Measurements from ENCODE around the gene ADSS1.

Gene ADSS1

GRCh38 chr14:104757681-104758392 lies 33.8 kb downstream of the ADSS1 start:
- no peak overlapping the region for H3K4me3 ChIP-seq (ENCODE audit: low read depth in 1 of 2, low read length in 2 of 2)
- peaks cover 22 to 62% of the 10 kb centered on the region in 2 donors for H3K36me3 ChIP-seq (ENCODE audit: control insufficient read depth in 1 of 2, insufficient read depth in 2 of 2, low read length in 2 of 2)
- no peaks in the 10 kb centered on the region for H3K27me3 ChIP-seq (ENCODE audit: control insufficient read depth in 1 of 2, insufficient read depth in 2 of 2, low read length in 2 of 2)
- H3K4me1 ChIP-seq (ENCODE audit: control insufficient read depth in 1 of 2, insufficient read depth in 2 of 2, low read length in 2 of 2) = peaks cover 25 to 32% of the 10 kb centered on the region in 2 donors
- H3K9me3 ChIP-seq (ENCODE audit: control insufficient read depth in 1 of 2, low read length in 2 of 2) = no peaks in the 10 kb centered on the region
- no peak overlapping the region for H3K27ac ChIP-seq (ENCODE audit: low read depth, low read length)
- H3K9ac ChIP-seq (ENCODE audit: low read depth in 1 of 2, low read length in 2 of 2) = no peak overlapping the region

- peaks cover 19 to 23% of the 10 kb centered on the region in 2 donors for H3K4me1 ChIP-seq (ENCODE audit: control insufficient read depth in 1 of 2, insufficient read depth in 2 of 2, low read length in 2 of 2)
- H3K36me3 ChIP-seq (ENCODE audit: control insufficient read depth in 1 of 2, insufficient read depth in 2 of 2, low read length in 2 of 2) = peaks cover 22 to 62% of the 10 kb centered on the region in 2 donors
- no peaks in the 10 kb centered on the region for H3K9me3 ChIP-seq (ENCODE audit: control insufficient read depth in 1 of 2, low read length in 2 of 2)
- no peak overlapping the region for H3K9ac ChIP-seq (ENCODE audit: low read depth in 1 of 2, low read length in 2 of 2)
- H3K4me3 ChIP-seq (ENCODE audit: low read depth in 1 of 2, low read length in 2 of 2) = no peak overlapping the region
- H3K27me3 ChIP-seq (ENCODE audit: control insufficient read depth in 1 of 2, insufficient read depth in 2 of 2, low read length in 2 of 2) = no peaks in the 10 kb centered on the region
- H3K27ac ChIP-seq (ENCODE audit: low read depth, low read length) = no peak overlapping the region
Measured at GRCh38 chr14:104758981-104759969, 35.2 kb downstream of the ADSS1 start.

- peaks cover 3 to 4% of the 10 kb centered on the region in 2 donors for H3K4me1 ChIP-seq (ENCODE audit: control insufficient read depth in 1 of 2, insufficient read depth in 2 of 2, low read length in 2 of 2)
- no peaks in the 10 kb centered on the region for H3K27me3 ChIP-seq (ENCODE audit: control insufficient read depth in 1 of 2, insufficient read depth in 2 of 2, low read length in 2 of 2)
- no peak overlapping the region for H3K9ac ChIP-seq (ENCODE audit: low read depth in 1 of 2, low read length in 2 of 2)
- H3K36me3 ChIP-seq (ENCODE audit: control insufficient read depth in 1 of 2, insufficient read depth in 2 of 2, low read length in 2 of 2) = peaks cover 3 to 15% of the 10 kb centered on the region in 2 donors
- H3K4me3 ChIP-seq (ENCODE audit: low read depth in 1 of 2, low read length in 2 of 2) = no peak overlapping the region
- no peak overlapping the region for H3K27ac ChIP-seq (ENCODE audit: low read depth, low read length)
- no peaks in the 10 kb centered on the region for H3K9me3 ChIP-seq (ENCODE audit: control insufficient read depth in 1 of 2, low read length in 2 of 2)
Measured at GRCh38 chr14:104765517-104765916, 41.5 kb downstream of the ADSS1 start.

GRCh38 chr14:104766256-104766862 lies 42.3 kb downstream of the ADSS1 start:
- H3K27me3 ChIP-seq (ENCODE audit: control insufficient read depth in 1 of 2, insufficient read depth in 2 of 2, low read length in 2 of 2) = no peaks in the 10 kb centered on the region
- peaks cover 3 to 4% of the 10 kb centered on the region in 2 donors for H3K4me1 ChIP-seq (ENCODE audit: control insufficient read depth in 1 of 2, insufficient read depth in 2 of 2, low read length in 2 of 2)
- no peak overlapping the region for H3K27ac ChIP-seq (ENCODE audit: low read depth, low read length)
- H3K4me3 ChIP-seq (ENCODE audit: low read depth in 1 of 2, low read length in 2 of 2) = no peak overlapping the region
- peaks cover 0 to 5% of the 10 kb centered on the region in 2 donors for H3K9me3 ChIP-seq (ENCODE audit: control insufficient read depth in 1 of 2, low read length in 2 of 2)
- H3K9ac ChIP-seq (ENCODE audit: low read depth in 1 of 2, low read length in 2 of 2) = no peak overlapping the region
- peaks cover 6 to 16% of the 10 kb centered on the region in 2 donors for H3K36me3 ChIP-seq (ENCODE audit: control insufficient read depth in 1 of 2, insufficient read depth in 2 of 2, low read length in 2 of 2)

- H3K27ac ChIP-seq (ENCODE audit: low read depth, low read length) = no peak overlapping the region
- H3K9me3 ChIP-seq (ENCODE audit: control insufficient read depth in 1 of 2, low read length in 2 of 2) = peaks cover 0 to 5% of the 10 kb centered on the region in 2 donors
- H3K4me3 ChIP-seq (ENCODE audit: low read depth in 1 of 2, low read length in 2 of 2) = no peak overlapping the region
- peaks cover 3 to 4% of the 10 kb centered on the region in 2 donors for H3K4me1 ChIP-seq (ENCODE audit: control insufficient read depth in 1 of 2, insufficient read depth in 2 of 2, low read length in 2 of 2)
- H3K27me3 ChIP-seq (ENCODE audit: control insufficient read depth in 1 of 2, insufficient read depth in 2 of 2, low read length in 2 of 2) = no peaks in the 10 kb centered on the region
- no peak overlapping the region for H3K9ac ChIP-seq (ENCODE audit: low read depth in 1 of 2, low read length in 2 of 2)
- H3K36me3 ChIP-seq (ENCODE audit: control insufficient read depth in 1 of 2, insufficient read depth in 2 of 2, low read length in 2 of 2) = peaks cover 13 to 20% of the 10 kb centered on the region in 2 donors
Measured at GRCh38 chr14:104766863-104767633, 43.0 kb downstream of the ADSS1 start.

GRCh38 chr14:104767634-104767918 lies 43.5 kb downstream of the ADSS1 start:
- H3K4me3 ChIP-seq (ENCODE audit: low read depth in 1 of 2, low read length in 2 of 2) = no peak overlapping the region
- H3K27me3 ChIP-seq (ENCODE audit: control insufficient read depth in 1 of 2, insufficient read depth in 2 of 2, low read length in 2 of 2) = no peaks in the 10 kb centered on the region
- peaks cover 0 to 5% of the 10 kb centered on the region in 2 donors for H3K9me3 ChIP-seq (ENCODE audit: control insufficient read depth in 1 of 2, low read length in 2 of 2)
- no peak overlapping the region for H3K9ac ChIP-seq (ENCODE audit: low read depth in 1 of 2, low read length in 2 of 2)
- no peak overlapping the region for H3K27ac ChIP-seq (ENCODE audit: low read depth, low read length)
- peaks cover 3 to 4% of the 10 kb centered on the region in 2 donors for H3K4me1 ChIP-seq (ENCODE audit: control insufficient read depth in 1 of 2, insufficient read depth in 2 of 2, low read length in 2 of 2)
- H3K36me3 ChIP-seq (ENCODE audit: control insufficient read depth in 1 of 2, insufficient read depth in 2 of 2, low read length in 2 of 2) = peaks cover 14 to 25% of the 10 kb centered on the region in 2 donors

GRCh38 chr14:104768437-104769323 lies 44.7 kb downstream of the ADSS1 start:
- H3K9ac ChIP-seq (ENCODE audit: low read depth in 1 of 2, low read length in 2 of 2) = no peak overlapping the region
- no peak overlapping the region for H3K27ac ChIP-seq (ENCODE audit: low read depth, low read length)
- H3K4me1 ChIP-seq (ENCODE audit: control insufficient read depth in 1 of 2, insufficient read depth in 2 of 2, low read length in 2 of 2) = peaks cover 3 to 4% of the 10 kb centered on the region in 2 donors
- H3K4me3 ChIP-seq (ENCODE audit: low read depth in 1 of 2, low read length in 2 of 2) = no peak overlapping the region
- no peaks in the 10 kb centered on the region for H3K27me3 ChIP-seq (ENCODE audit: control insufficient read depth in 1 of 2, insufficient read depth in 2 of 2, low read length in 2 of 2)
- peaks cover 0 to 5% of the 10 kb centered on the region in 2 donors for H3K9me3 ChIP-seq (ENCODE audit: control insufficient read depth in 1 of 2, low read length in 2 of 2)
- H3K36me3 ChIP-seq (ENCODE audit: control insufficient read depth in 1 of 2, insufficient read depth in 2 of 2, low read length in 2 of 2) = peaks cover 20 to 33% of the 10 kb centered on the region in 2 donors

- peaks cover 20 to 39% of the 10 kb centered on the region in 2 donors for H3K36me3 ChIP-seq (ENCODE audit: control insufficient read depth in 1 of 2, insufficient read depth in 2 of 2, low read length in 2 of 2)
- no peak overlapping the region for H3K27ac ChIP-seq (ENCODE audit: low read depth, low read length)
- H3K4me1 ChIP-seq (ENCODE audit: control insufficient read depth in 1 of 2, insufficient read depth in 2 of 2, low read length in 2 of 2) = peaks cover 3 to 4% of the 10 kb centered on the region in 2 donors
- H3K27me3 ChIP-seq (ENCODE audit: control insufficient read depth in 1 of 2, insufficient read depth in 2 of 2, low read length in 2 of 2) = no peaks in the 10 kb centered on the region
- H3K9ac ChIP-seq (ENCODE audit: low read depth in 1 of 2, low read length in 2 of 2) = no peak overlapping the region
- H3K9me3 ChIP-seq (ENCODE audit: control insufficient read depth in 1 of 2, low read length in 2 of 2) = peaks cover 0 to 5% of the 10 kb centered on the region in 2 donors
- H3K4me3 ChIP-seq (ENCODE audit: low read depth in 1 of 2, low read length in 2 of 2) = no peak overlapping the region
Measured at GRCh38 chr14:104769324-104770071, 45.5 kb downstream of the ADSS1 start.

Data from duodenal mucosa (tissue), 2 donors.